HG02571 (cell line): Measurements from ENCODE around the gene ZFPM1.

ENCODE experiments used
- ATAC-seq: cut with Tn5 transposase; IDR thresholded peaks from one replicate; pipeline ENCODE4 v1.9.1; 2021; ENCODE audit warnings: mild to moderate bottlenecking, moderate library complexity; ENCODE audit not compliant: unreplicated experiment

Gene ZFPM1

DNA sequence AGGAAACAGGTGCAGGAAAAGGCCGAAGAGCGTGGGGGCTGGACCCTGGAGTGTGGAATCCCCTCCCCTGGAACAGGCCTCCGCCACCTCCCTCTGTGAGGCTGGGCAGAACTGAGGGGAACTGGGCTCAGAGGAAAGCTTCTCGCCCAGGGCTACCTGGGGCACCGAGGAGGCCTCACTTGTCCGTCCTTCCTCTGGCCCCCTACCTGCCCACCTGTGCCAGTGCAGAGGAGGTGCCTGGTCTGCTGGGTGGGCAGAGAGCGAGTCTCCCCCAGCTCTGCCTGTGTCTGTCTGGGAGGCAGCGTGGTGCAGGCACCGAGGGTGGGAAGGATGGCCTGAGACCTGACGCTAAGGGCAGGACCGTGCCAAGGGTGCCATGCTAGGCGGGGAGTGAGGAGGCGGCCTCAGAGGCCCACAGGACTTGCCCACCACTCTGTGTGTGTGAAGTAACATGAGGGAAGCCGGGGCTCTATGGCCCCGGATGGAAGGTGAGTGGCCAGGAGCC, 42.2 kb downstream of the ZFPM1 start:
- no peak for ATAC-seq

DNA sequence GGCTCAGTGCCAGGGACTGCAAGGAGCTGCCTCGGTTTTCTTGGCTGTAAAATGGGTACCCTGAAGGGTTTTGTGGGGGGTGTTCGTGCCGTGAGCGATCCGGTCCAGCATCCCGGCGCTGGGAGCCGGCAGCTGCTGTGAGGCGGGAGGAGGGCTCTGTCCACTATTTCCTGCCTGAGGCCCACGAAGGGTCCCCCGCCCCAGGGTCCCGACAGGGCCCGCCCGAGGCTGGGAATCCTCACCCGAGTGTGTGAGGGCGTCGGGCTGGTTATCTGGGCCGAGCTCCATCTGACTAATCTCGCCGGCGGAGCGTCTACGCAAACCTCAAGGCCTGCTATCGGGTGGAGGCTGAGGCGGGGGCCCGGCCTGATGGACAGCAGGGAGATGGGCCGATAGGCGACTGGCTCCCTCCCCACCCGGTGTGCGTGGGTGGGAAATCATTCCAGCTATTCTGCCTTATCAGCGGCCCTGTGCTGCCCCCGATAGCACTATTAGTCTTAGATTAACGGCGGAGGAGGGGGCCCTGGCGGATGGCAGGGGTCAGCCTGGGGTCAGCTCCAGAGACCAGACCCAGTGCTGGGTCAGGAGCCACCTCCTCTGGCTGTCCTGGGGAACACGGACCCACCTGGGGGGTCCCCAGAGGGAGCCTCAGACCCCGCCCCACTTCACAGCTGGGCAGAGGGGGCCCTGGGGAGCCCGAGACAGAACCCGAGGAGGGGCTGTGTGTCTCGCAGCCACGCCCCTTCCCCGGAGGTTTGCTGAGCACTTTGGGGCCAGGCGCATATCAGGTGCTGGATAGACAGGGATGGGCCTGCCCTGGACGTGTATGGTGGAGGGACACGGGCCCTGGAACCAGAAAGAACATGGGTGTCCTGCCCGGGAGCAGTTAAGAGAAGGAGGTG, 44.7 kb downstream of the ZFPM1 start:
- ATAC-seq: no peak

DNA sequence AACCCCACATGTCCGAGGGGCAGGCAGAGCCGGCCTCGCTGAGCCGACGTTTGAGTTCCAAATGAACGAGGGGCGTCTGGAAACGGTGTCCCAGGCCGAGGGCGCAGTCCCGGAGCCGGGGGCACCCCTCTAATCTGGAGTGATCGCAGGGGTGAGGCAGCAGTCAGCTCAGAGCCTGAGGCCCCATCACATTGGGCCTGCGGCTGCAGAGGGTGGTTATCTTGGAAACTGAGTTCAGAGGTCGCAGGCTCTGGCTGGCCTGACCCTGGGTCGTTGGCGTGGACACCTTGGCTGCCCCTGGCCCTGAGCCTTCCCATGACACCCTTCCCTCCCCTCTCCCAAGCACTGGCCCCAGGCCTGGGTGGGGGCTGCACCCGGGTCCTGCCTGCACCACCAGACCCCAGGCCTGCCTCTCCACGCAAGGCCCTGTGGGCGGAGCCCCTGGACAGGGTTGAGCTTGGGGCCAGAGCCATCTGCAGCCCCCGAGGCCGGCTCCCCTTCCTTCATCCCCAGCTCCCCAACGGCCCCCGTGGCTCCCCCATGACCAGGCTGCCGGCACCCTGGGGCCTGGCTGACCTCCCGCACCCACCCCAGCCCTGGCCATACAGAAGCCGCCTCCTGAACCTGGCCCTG, 45.6 kb downstream of the ZFPM1 start:
- ATAC-seq: no peak

DNA sequence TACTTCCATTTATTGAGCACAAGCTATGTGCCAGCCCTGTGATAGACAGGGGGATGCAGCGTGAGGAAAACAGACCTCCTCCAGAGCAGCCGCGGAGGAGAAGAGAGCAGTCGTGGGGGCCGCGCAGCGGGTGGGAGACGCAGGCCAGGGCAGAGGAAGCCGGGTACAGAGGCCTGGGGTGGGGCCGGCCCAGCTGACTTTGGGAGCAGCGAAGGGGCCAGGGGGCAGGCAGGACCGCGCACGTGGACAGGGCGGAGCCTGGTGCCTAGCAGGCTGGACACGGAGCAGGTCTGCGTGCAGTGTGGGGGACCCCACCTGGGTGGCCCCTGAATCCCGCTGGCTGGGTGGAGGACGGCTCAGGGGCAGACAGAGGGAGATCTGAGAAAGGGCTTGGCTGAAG, 46.2 kb downstream of the ZFPM1 start:
- no peak for ATAC-seq

DNA sequence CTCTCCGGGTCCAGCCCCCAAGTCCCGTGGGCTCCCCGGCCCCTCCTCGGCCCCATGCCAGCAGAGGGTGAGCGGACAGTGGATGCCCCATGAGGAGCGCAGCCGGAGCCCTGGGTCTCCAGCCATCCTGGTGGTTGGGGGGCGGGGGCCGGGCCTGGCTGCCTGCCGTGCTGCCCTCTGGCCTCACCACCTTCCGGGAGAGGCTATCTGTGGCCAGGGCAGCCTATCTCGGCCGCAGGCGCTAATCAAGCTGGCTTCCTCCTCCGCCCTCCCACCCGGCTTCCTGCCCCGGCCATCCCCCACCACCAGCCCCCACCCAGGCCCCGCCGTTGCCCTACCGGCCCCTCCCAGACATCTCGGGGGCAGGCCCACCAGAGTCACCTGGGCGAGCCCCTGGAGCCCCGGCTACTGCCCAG, 46.8 kb downstream of the ZFPM1 start:
- ATAC-seq: no peak

DNA sequence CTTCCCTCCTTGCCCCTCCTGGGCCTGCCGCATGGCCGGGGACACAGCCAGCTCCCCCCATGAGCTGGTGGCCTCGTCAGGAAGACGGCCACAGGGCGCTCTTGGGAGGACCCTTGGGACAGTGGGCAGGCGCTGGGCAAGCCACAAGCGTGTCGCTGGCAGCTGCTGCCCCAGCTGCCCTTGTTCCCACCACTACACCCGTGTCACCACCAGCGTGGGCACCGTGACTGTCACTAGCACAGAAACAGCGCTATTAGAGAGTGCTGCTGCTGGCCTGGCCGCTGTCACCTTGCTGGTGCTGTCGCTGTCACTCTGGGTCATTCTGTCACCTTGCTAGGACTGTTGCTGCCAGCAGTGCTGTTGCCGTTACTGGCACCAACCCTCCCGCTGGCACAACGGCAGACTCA, 47.2 kb downstream of the ZFPM1 start:
- no peak for ATAC-seq

DNA sequence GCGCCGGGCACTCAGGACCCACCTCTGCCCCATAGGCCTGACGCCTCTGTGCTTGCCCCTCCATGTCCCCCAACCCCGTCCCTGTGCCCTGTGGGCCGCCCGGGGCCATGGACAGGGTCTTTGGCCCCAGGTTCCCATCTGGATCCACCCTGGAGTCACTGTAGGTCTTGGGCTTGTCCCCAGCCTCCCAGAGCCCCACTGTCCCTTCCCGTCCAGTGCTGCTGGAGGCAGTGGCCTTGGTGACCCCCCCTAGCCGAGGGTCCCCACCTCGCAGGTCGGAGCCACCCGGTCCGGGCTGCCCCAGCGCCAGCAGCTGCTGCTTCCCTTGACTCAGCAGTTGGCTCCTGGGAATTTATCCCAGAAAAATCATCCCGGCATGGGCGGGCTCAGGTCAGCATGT, 49.3 kb downstream of the ZFPM1 start:
- no peak for ATAC-seq

DNA sequence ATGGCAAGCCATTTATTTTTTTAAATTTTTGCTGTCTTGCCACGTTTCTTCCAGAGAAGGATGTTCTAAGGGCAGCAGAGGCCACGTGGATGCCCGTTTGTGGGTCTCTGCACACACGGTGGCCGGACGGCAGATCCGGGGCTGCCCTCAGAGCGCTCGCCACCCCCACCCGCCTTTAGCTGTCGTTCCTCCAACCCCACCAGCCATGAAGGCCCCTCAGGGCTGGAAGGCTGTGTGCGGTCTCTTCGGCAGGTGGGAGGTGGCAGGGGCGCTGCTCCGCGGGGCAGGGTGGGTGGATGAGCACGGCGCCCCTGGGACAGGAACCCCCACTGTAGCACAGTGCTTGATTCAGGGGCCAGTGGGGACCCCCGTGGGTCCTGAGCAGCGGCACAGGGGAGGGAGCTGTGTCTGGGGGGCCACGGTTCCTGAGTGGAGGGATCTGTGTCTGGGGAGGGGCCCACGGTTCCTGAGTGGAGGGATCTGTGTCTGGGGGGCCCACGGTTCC, 49.7 kb downstream of the ZFPM1 start:
- no peak for ATAC-seq

DNA sequence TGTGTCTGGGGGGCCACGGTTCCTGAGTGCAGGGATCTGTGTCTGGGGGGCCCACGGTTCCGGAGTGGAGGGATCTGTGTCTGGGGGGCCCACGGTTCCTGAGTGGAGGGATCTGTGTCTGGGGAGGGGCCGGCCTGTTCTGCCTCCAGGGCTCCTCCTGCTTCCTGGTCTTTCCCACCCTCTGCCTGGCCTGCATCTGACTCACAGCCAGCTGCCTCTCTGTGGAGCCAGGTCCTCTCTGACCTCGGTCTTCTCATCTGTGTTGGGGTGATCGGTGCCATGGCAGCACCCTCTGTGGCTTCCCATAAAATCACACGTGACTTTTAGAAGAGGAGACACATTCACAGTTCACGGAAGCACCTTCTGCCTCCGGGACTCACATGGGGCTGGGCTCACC, 50.3 kb downstream of the ZFPM1 start:
- no peak for ATAC-seq

DNA sequence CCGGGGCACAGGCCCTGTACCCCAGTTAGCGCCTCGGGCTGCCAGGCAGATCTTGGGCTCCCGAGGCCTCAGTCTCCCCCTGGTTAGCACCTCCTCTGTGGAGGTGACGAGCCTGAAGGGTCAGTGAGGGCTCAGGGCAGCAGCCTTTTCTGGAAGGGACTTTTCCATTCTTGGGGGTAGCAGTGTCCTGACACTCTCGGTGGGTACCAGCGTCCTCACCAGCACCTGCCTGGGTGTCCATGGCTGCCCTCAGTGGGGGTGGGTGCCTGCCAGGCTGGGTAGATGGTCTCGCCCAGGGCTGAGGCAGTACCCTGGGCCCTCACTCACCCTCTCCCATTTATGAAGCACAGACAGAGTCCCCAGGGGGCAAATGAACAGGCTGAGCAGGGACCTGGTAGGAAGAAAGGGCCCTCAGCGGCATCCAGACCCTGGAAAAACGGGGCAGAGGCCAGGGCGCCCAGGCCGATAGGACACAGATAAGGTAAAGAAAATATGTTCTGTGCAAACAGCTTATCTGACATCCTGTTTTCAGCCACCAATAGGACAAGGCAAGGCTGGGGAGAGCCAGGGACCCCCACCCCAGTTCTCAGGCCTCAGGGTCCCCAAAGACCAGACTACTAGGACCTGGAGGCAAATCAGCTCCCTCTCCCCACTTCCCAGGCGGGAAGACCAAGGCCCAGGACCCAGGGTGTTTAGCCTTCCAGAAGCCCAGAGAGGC, 50.9 kb downstream of the ZFPM1 start:
- no peak for ATAC-seq

DNA sequence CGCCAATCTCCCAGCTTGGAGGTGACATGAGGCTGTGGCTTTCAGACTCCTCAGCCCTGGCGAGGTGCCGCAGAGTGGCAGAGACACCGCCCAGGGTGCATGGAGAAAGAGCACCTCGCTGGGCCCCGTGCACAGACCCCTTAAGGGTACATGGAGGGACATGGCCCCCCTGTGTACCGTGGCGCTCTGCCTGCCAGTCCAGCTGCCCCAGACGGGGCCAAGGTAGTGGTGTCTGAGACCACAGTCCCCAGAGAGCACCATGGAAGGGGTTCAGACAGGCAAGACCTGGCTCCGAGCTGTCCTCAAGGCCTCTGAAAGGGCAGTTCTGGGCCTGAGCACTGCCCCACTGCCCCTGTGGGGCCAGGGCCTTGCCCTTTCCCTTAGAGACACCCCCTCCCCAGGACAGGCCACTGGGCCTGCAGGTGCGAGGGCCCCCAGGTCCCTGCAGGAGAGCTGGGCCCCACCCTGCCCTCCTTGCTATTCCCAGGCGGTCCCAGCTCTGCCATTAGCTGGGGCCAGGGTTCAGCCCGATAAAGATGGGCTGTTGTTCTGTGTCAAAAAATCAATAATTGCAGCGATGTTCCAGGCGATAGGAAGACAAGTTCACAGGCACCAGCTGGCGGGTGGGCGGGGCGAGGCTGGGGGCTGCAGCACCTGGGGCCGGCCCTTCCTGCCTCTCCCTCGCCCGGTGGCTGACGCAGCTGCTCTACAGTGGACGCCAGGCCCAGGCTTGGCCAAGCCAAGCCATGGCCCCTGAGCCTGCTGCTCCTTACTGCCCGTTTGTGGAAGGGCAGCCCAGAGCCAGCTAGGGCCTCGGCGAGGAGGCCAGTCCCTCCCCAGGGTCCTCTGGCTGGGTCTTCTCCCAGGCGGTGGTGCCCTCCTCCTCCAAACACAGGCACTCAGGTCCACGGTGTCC, 51.7 kb downstream of the ZFPM1 start:
- no peak for ATAC-seq

DNA sequence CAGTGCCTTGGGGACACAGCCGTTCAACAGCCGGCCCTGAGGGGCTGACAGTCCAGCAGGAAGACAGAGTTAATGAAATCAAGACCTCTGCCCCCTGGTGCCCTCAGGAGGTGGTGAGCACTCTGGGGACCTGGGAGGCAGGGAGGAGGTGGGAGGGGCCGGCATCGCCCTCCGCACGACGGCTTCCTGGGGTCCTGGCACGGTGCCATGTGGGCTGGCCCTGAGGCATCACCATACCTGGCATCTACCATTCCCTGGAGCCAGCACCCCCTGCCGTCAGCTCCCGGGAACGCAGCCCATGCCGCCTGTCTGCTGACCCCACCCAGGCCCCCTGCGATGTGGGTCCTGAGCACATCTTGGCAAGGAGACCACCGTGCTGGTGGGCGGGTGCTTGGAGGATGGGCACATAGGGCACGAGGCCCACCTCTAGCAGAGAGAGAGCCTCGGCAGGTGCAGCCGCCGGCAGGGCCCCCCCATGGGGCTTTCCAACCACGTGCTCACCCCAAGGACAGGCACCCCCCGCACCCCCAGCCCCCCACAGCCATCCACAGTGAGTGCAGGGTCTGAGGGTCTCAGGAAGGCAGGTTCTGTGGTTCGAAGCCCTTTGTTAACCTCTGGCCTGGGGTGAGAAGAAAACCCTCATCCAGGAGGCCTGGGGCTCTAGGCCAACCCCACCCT, 52.5 kb downstream of the ZFPM1 start:
- no peak for ATAC-seq

DNA sequence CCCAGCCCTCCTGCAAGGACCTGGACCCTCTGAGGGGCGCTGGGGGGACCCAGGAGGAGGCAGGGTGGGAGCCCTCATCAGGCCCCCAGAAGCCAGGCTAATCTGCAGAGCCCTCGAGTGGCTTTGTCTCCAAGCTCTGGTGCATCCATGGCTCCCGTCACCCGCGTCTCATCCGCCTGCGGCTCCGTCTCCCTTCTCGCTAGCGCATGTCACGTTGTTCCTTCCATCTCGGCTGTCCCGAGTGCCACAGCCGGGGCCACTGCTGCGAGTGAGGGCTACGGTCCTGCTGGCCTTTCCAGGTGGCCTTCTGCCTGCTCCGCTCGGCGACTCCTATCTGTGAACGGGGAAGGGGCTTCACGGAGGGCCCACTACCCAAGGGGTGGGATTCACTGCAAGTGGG, 53.6 kb downstream of the ZFPM1 start:
- ATAC-seq: no peak

DNA sequence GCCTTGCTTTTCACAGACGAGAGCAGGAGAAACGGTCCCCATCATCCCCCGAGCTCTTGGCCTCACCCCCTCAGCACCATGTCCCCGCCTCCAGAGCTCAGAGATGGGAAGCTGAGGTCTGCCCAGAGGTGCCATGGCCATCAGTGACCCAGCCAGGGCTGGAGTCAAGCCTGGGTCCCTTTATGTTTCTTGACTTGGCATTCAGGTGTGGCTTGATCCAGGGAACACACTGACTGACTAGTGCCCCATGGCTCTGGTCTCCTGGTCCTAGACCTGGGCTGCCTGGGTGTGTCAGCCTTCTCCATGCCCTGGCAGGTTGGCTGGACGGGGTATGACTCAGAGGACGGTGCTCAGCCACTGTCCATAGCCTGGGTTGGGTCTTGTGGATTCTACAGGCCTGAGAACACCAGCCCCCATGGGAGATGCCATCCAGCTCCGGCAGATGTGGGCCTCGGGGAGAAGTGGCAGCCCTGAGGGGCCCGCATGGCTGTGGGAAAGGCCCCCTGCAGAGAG, 54.2 kb downstream of the ZFPM1 start:
- ATAC-seq: no peak

DNA sequence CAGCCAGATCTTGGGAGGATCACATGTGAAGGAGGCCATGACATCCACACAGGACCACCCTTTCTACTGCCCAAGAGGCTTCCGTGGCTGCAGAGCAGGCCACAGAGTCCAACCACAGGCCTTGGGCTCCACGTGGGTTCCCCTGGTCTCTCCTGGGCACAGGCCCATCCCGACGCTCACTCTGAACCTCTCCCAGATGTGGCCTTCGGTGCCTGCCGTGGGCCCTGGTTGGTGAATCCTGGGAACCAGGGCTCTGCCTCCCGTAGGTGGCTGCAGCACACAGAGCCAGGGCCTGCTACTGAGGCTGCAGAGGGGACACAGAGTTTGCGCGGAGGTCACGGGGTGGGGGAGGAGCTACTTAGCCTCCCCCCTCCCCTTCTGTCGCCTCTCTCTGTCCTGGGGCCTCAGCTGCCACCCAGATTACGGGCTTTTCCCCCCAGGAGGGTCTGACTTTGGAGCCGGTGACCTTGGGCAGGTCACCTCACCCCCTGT, 55.3 kb downstream of the ZFPM1 start:
- no peak for ATAC-seq

DNA sequence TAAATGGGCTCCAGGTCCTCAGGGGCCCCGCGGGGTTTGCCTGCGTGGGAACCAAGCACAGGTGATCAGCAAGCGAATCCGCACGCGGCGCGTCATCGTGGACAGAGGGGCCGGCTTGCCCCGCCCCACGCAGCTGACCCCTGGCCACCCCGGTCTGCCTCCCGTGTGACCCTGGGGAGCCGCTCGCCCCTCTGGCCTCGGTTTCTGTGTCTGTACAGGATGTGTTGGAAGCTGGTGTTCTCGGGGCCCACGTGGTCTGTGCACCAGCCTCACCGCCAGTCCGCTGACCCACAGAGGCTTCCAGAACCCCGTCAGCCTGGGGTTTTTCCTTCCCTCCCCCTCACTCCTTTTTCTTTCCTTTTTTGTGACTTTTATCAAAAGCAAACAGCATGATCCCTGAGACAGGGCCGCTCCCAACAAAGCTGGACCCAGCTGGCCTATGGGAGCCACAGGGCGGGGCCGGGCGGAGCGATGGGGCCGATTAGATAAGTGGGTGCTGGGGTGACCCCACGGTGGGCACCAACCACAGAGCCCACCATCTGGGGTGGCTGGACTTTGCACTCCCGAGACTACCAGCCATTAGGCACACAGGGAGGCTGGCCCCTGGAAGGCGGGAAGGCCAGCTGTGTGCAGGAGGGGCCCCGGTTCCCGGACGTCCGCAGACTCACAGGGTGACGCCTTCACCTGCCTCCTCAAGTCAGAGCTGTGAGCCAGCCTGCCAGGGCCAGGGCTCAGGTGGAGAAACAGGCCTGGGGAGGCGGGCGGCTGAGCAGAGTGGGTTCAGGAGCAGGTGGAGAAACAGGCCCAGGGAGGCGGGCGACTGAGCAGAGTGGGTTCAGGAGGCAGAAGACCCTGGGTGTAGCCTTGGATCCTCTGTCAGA, 56.0 kb downstream of the ZFPM1 start:
- ATAC-seq: no peak

DNA sequence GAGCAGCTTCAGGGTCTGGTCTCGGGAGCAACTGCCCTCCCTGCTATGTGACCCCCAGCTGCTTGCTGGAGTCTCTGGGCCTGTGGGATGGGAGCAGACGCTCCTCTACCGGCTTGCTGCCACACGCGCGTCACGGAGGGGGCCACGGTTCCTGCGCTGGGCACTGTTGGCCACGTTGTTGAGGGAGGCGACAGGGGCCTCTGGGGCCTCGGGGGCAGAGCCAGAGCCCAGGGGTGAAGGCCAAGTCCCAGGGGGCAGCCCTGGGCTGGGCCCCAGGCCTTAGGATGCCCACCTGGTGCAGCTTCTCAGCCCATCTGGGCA, 56.6 kb downstream of the ZFPM1 start:
- no peak for ATAC-seq

DNA sequence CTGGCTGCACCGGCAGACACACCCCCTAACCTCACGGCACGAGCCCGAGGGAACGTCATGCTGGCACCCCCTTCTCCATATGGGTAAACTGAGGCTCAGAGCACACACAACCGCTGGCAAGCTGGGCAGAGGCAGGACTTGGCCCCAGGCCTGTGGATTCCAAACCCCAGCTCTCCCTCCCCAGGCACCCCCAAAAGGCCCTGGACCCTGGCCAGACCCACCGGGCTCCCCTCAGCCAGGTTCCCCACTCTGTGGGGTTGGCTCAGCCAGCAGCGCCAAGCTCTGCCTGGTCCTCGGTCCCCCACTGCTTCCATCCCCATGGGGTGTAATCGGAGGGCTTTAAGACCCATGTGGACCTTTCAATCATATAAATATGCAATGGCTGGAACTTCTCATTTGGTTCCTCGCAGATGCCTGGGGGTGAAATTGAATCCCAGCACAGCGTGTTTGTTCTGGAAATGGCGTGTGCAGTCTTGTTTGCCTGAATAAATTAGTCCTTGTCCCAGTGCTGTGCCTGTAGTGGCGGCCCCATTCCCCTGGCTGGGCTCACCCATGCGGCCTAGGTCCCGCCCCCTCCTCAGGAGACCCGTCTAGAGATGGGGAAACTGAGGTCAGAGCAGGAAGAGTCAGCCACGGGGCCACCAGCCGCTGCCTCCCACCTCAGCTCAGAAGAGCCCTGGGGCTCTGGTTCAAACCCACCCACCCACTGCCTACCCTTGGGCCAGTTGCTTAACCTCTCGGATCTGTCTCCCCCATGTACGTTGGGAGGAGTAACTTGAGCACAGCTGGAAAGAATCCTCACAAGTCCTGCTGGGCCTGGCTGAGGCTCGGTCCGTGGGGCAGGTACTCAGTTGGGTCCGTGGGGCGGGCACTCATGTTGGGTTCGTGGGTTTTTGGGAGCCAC, 57.3 kb downstream of the ZFPM1 start:
- ATAC-seq: no peak
